ENCODE measurements around the gene TGFBR3.
A peak's percentile ranks its signal among the peaks of the same experiment; 100 is the strongest.

Gene TGFBR3

GRCh38 chr1:91885716-91886506, at the start of gene TGFBR3:
Gene TGFBR3 (minus strand): TSS chr1:91886151. CDS start chr1:91861531, 24,620 bp downstream.
- DNase-seq = peak; percentile 67

GRCh38 chr1:91929250-91929649, 43.3 kb upstream of the TGFBR3 start:
- no peak for DNase-seq

GRCh38 chr1:91928026-91928425, 42.1 kb upstream of the TGFBR3 start:
- DNase-seq = no peak

- DNase-seq = no peak
Observed at GRCh38 chr1:91925644-91926435, 39.9 kb upstream of the TGFBR3 start.

- no peak for DNase-seq
Observed at GRCh38 chr1:91924146-91924545, 38.2 kb upstream of the TGFBR3 start.

GRCh38 chr1:91919962-91920361, 34.0 kb upstream of the TGFBR3 start:
- no peak for DNase-seq

- no peak for DNase-seq
Observed at GRCh38 chr1:91916811-91917460, 31.0 kb upstream of the TGFBR3 start.

- DNase-seq = no peak
Observed at GRCh38 chr1:91916046-91916445, 30.1 kb upstream of the TGFBR3 start.

- no peak for DNase-seq
Observed at GRCh38 chr1:91913018-91913417, 27.1 kb upstream of the TGFBR3 start.

- no peak for DNase-seq
Observed at GRCh38 chr1:91912266-91912665, 26.3 kb upstream of the TGFBR3 start.

GRCh38 chr1:91901231-91901630, 15.3 kb upstream of the TGFBR3 start:
- DNase-seq = no peak

- no peak for DNase-seq
Observed at GRCh38 chr1:91900562-91900961, 14.6 kb upstream of the TGFBR3 start.

GRCh38 chr1:91897016-91897415, 11.1 kb upstream of the TGFBR3 start:
- DNase-seq = no peak

- DNase-seq = no peak
Observed at GRCh38 chr1:91895832-91896556, 10.0 kb upstream of the TGFBR3 start.

GRCh38 chr1:91894036-91894761, 8.2 kb upstream of the TGFBR3 start:
- DNase-seq = no peak

- DNase-seq = no peak
Observed at GRCh38 chr1:91891969-91892368, 6.0 kb upstream of the TGFBR3 start.

GRCh38 chr1:91891454-91891853, 5.5 kb upstream of the TGFBR3 start:
- no peak for DNase-seq

- DNase-seq = no peak
Observed at GRCh38 chr1:91889717-91890459, 3.9 kb upstream of the TGFBR3 start.

GRCh38 chr1:91885213-91885715, 687 bp downstream of the TGFBR3 start:
- DNase-seq = no peak

GRCh38 chr1:91884459-91885212, 1.3 kb downstream of the TGFBR3 start:
- DNase-seq = no peak

GRCh38 chr1:91883470-91883869, 2.5 kb downstream of the TGFBR3 start:
- DNase-seq = peak; percentile 18

Measured in NCI-H446 treated with DMSO at 0.1 percent for 48 hours (cell line).